Activated CD8-positive, alpha-beta memory T cell treated with anti-CD3 and anti-CD28 coated beads for 1 hour (primary cell): Measurements from ENCODE around the gene RNU1-1.
"Not testable (repeated sequence)": the region's sequence is repeated elsewhere in the genome, so short reads cannot be mapped to it uniquely, and the experiment has no call there.

Source experiments
- DNase-seq, 2 donors: peaks; one replicate each; pipeline ENCODE4 v3.0.0-alpha.2; 2020; ENCODE audit warnings: low read depth in 1 of 2; ENCODE audit errors: extremely low read depth in 1 of 2

Gene RNU1-1

GRCh38 chr1:16525769-16526168 lies 11.7 kb upstream of the RNU1-1 start:
- not testable (repeated sequence) for DNase-seq

GRCh38 chr1:16521679-16522078 lies 7.6 kb upstream of the RNU1-1 start:
- DNase-seq = not testable (repeated sequence)

- DNase-seq = no peak
Observed at GRCh38 chr1:16521288-16521583, 7.2 kb upstream of the RNU1-1 start.

GRCh38 chr1:16520435-16521287 lies 6.6 kb upstream of the RNU1-1 start:
- not testable (repeated sequence) for DNase-seq

- not testable (repeated sequence) for DNase-seq
Observed at GRCh38 chr1:16519255-16519951, 5.3 kb upstream of the RNU1-1 start.

- DNase-seq = not testable (repeated sequence)
Observed at GRCh38 chr1:16518913-16519254, 4.8 kb upstream of the RNU1-1 start.

GRCh38 chr1:16516694-16517410 lies 2.8 kb upstream of the RNU1-1 start:
- DNase-seq = not testable (repeated sequence)

- DNase-seq = not testable (repeated sequence)
Observed at GRCh38 chr1:16513412-16514106, 526 bp downstream of the RNU1-1 start.

- DNase-seq = not testable (repeated sequence)
Observed at GRCh38 chr1:16512624-16513411, 1.3 kb downstream of the RNU1-1 start.

- not testable (repeated sequence) for DNase-seq
Observed at GRCh38 chr1:16511926-16512325, 2.2 kb downstream of the RNU1-1 start.

GRCh38 chr1:16508861-16509445 lies 5.1 kb downstream of the RNU1-1 start:
- not testable (repeated sequence) for DNase-seq

- not testable (repeated sequence) for DNase-seq
Observed at GRCh38 chr1:16506364-16507136, 7.5 kb downstream of the RNU1-1 start.

GRCh38 chr1:16505870-16506269 lies 8.2 kb downstream of the RNU1-1 start:
- DNase-seq = not testable (repeated sequence)

- DNase-seq = no peak
Observed at GRCh38 chr1:16503494-16503893, 10.6 kb downstream of the RNU1-1 start.

- not testable (repeated sequence) for DNase-seq
Observed at GRCh38 chr1:16501446-16501845, 12.6 kb downstream of the RNU1-1 start.

GRCh38 chr1:16500975-16501374 lies 13.1 kb downstream of the RNU1-1 start:
- DNase-seq = not testable (repeated sequence)

- not testable (repeated sequence) for DNase-seq
Observed at GRCh38 chr1:16500466-16500865, 13.6 kb downstream of the RNU1-1 start.

GRCh38 chr1:16498573-16499413 lies 15.3 kb downstream of the RNU1-1 start:
- DNase-seq = peak; percentile 42 to 80
